HS-27A (cell line): ENCODE measurements around the gene ATF6B.
A peak's percentile ranks its signal among the peaks of the same experiment; 100 is the strongest.
"Not testable (repeated sequence)": the region's sequence is repeated elsewhere in the genome, so short reads cannot be mapped to it uniquely, and the experiment has no call there.

Source experiments
- DNase-seq: peaks from one replicate; pipeline ENCODE4 v3.0.0-alpha.2; 2012; ENCODE audit warnings: low read depth, missing footprints

ATF6B gene

GRCh38 chr6:32107406-32107805 lies 20.6 kb downstream of the ATF6B start:
- DNase-seq: no peak

- no peak for DNase-seq
Observed at GRCh38 chr6:32105433-32105832, 22.6 kb downstream of the ATF6B start.

- DNase-seq: no peak
Observed at GRCh38 chr6:32102255-32102654, 25.8 kb downstream of the ATF6B start.

- not testable (repeated sequence) for DNase-seq
Observed at GRCh38 chr6:32100251-32100650, 27.8 kb downstream of the ATF6B start.

- no peak for DNase-seq
Observed at GRCh38 chr6:32097364-32097763, 30.7 kb downstream of the ATF6B start.

- DNase-seq: no peak
Observed at GRCh38 chr6:32096394-32097258, 31.4 kb downstream of the ATF6B start.

GRCh38 chr6:32096087-32096393 lies 32.0 kb downstream of the ATF6B start:
- DNase-seq: no peak

GRCh38 chr6:32095338-32096086 lies 32.5 kb downstream of the ATF6B start:
- DNase-seq: no peak

GRCh38 chr6:32092760-32093497 lies 35.1 kb downstream of the ATF6B start:
- no peak for DNase-seq

GRCh38 chr6:32089082-32089828 lies 38.8 kb downstream of the ATF6B start:
- no peak for DNase-seq

GRCh38 chr6:32088487-32089049 lies 39.5 kb downstream of the ATF6B start:
- no peak for DNase-seq

- no peak for DNase-seq
Observed at GRCh38 chr6:32087574-32088486, 40.2 kb downstream of the ATF6B start.

- DNase-seq: no peak
Observed at GRCh38 chr6:32086661-32087573, 41.1 kb downstream of the ATF6B start.

GRCh38 chr6:32085759-32086459 lies 42.1 kb downstream of the ATF6B start:
- no peak for DNase-seq

- DNase-seq: no peak
Observed at GRCh38 chr6:32084780-32085179, 43.3 kb downstream of the ATF6B start.

- DNase-seq: no peak
Observed at GRCh38 chr6:32083812-32084768, 44.0 kb downstream of the ATF6B start.

- DNase-seq: peak; percentile 85
Observed at GRCh38 chr6:32082935-32083334, 45.1 kb downstream of the ATF6B start.

- no peak for DNase-seq
Observed at GRCh38 chr6:32082478-32082877, 45.6 kb downstream of the ATF6B start.
